HCT116 (cell line): ENCODE measurements around the gene GOLGA7B. TPM values are rescaled to one million over a fixed set of nuclear protein-coding genes. Genes with fewer than 3 reads are reported as not detected.

Experiments used
- ATAC-seq: fragments of 200-7000 bp; cut with Tn5 transposase; 2 replicates; pipeline ENCODE4 v1.9.1; 2020; ENCODE audit warnings: mild to moderate bottlenecking, moderate library complexity
- BruUV-seq: library from RNA; stranded (reverse); fragments of 400-500 nt; replicated peaks from 2 replicates; lab custom pipeline; 2021; lab: Mats Ljungman, UMichigan
- CTCF ChIA-PET: fragments of 300-600 bp; sonication (Branson Sonifier 250); formaldehyde crosslinking; loops from one replicate; lab custom pipeline; 2021; ENCODE audit warnings: antibody characterized with exemption; lab: Charles Lee
- POLR2A ChIA-PET: fragments of 300-600, 350-600 bp; sonication (Branson Sonifier 250); formaldehyde crosslinking; loops from one replicate; lab custom pipeline; 2021; ENCODE audit warnings: antibody characterized with exemption; lab: Charles Lee
- RAD21 ChIA-PET, 2 experiments: fragments of 300-600 bp; sonication (Branson Sonifier 250); formaldehyde crosslinking; loops; one replicate each; lab custom pipeline; 2023; ENCODE audit warnings: low total read pairs in 2 of 2; ENCODE audit not compliant: uncharacterized antibody in 2 of 2, unreplicated experiment in 2 of 2, low non-redundant PET in 1 of 2; lab: Charles Lee
- DNase-seq: peaks from one replicate; pipeline ENCODE4 v3.0.0-alpha.2; 2010; ENCODE audit warnings: low read depth, low spot score
- H2AFZ ChIP-seq: fragments of 200-600 bp; shearing (Covaris generic), sonication (generic); 2 replicates; pipeline ENCODE4 v1.6.1; 2017; ENCODE audit warnings: low read depth, mixed run types, mixed read lengths, antibody characterized with exemption, low read length; ENCODE audit not compliant: poor library complexity, severe bottlenecking
- H3K27ac ChIP-seq: 2 replicates; pipeline ENCODE4 v1.5.1; 2012; ENCODE audit warnings: low read depth, low read length
- H3K27me3 ChIP-seq: fragments of 200-600 bp; sonication (generic); 2 replicates; pipeline ENCODE4 v1.6.1; 2016; ENCODE audit warnings: mixed run types, low read length, mixed read lengths; ENCODE audit not compliant: insufficient read depth
- H3K36me3 ChIP-seq, 2 experiments: fragments of 200-500 bp in 1 of 2; fragments of 200-600 bp in 1 of 2; sonication (Bioruptor generic) in 1 of 2; sonication (generic) in 1 of 2; 2 replicates each; pipeline versions ENCODE4 v1.5.1 to v1.6.1; 2014 to 2016; ENCODE audit warnings: low read length in 2 of 2, inconsistent platforms in 1 of 2, mixed read lengths in 1 of 2, mixed run types in 1 of 2; ENCODE audit not compliant: insufficient read depth in 2 of 2, control insufficient read depth in 1 of 2
- H3K4me1 ChIP-seq, 2 experiments: fragments of 200-600 bp in 1 of 2; sonication (generic) in 1 of 2; 2 replicates each; pipeline versions ENCODE4 v1.5.1 to v1.6.1; 2012 to 2017; ENCODE audit warnings: low read length in 2 of 2, inconsistent platforms in 1 of 2, mild to moderate bottlenecking in 1 of 2, mixed read lengths in 1 of 2, mixed run types in 1 of 2, moderate library complexity in 1 of 2; ENCODE audit not compliant: insufficient read depth in 2 of 2, control insufficient read depth in 1 of 2
- H3K4me2 ChIP-seq: fragments of 200-600 bp; sonication (generic); 2 replicates; pipeline ENCODE4 v1.6.1; 2017; ENCODE audit warnings: mixed run types, low read length, mixed read lengths
- H3K4me3 ChIP-seq, 2 experiments: fragments of 200-600 bp in 1 of 2; sonication (generic) in 1 of 2; replicated peaks in 1 of 2; 2 replicates each; pipeline ENCODE4 v1.5.1; 2011 to 2016; ENCODE audit warnings: low read length in 2 of 2, control low read depth in 1 of 2, low read depth in 1 of 2, mild to moderate bottlenecking in 1 of 2, mixed read lengths in 1 of 2, mixed run types in 1 of 2
- H3K79me2 ChIP-seq: fragments of 200-600 bp; sonication (generic); 2 replicates; pipeline ENCODE4 v1.6.1; 2017; ENCODE audit warnings: mild to moderate bottlenecking, mixed run types, low read length, moderate library complexity, mixed read lengths; ENCODE audit not compliant: insufficient read depth
- H3K9ac ChIP-seq: fragments of 200-600 bp; sonication (generic); 2 replicates; pipeline ENCODE4 v1.6.1; 2016; ENCODE audit warnings: low read length, mixed read lengths
- H3K9me2 ChIP-seq: fragments of 200-600 bp; sonication (generic), shearing (Covaris generic); 2 replicates; pipeline ENCODE4 v1.6.1; 2017; ENCODE audit warnings: mixed run types, mild to moderate bottlenecking, moderate library complexity; ENCODE audit not compliant: insufficient read depth
- H3K9me3 ChIP-seq, 2 experiments: fragments of 200-500 bp in 1 of 2; fragments of 200-600 bp in 1 of 2; sonication (Bioruptor generic) in 1 of 2; sonication (generic) in 1 of 2; 2 replicates each; pipeline ENCODE4 v1.6.1; 2014 to 2017; ENCODE audit warnings: low read length in 2 of 2, mixed read lengths in 2 of 2, inconsistent platforms in 1 of 2, low read depth in 1 of 2, mild to moderate bottlenecking in 1 of 2, mixed run types in 1 of 2, moderate library complexity in 1 of 2; ENCODE audit not compliant: control insufficient read depth in 1 of 2, insufficient read depth in 1 of 2
- H4K20me1 ChIP-seq: fragments of 200-600 bp; sonication (generic), shearing (Covaris generic); 2 replicates; pipeline ENCODE4 v1.6.1; 2017; ENCODE audit warnings: mixed run types, mild to moderate bottlenecking, moderate library complexity; ENCODE audit not compliant: insufficient read depth
- ATF3 ChIP-seq: IDR thresholded peaks from 2 replicates; pipeline ENCODE4 v1.6.1; 2012
- CBX3 ChIP-seq: IDR thresholded peaks from 2 replicates; pipeline ENCODE4 v1.6.1; 2012; ENCODE audit warnings: low read depth
- CTCF ChIP-seq, 3 experiments: fragments of 200-600 bp in 1 of 3; sonication (generic) in 1 of 3; IDR thresholded peaks in 2 of 3; conservative IDR thresholded peaks in 1 of 3; 2 replicates each; pipeline ENCODE4 v1.5.1; 2012 to 2017; ENCODE audit warnings: low read depth in 2 of 3, low read length in 2 of 3, antibody characterized with exemption in 1 of 3, borderline replicate concordance in 1 of 3, control low read depth in 1 of 3, mild to moderate bottlenecking in 1 of 3, mixed read lengths in 1 of 3, mixed run types in 1 of 3, moderate library complexity in 1 of 3; ENCODE audit not compliant: insufficient read depth in 1 of 3
- EGR1 ChIP-seq: IDR thresholded peaks from 2 replicates; pipeline ENCODE4 v1.6.1; 2012; ENCODE audit warnings: low read depth
- EZH2 ChIP-seq: fragments of 200-600 bp; sonication (generic); IDR thresholded peaks from 2 replicates; pipeline ENCODE4 v1.6.1; 2017; ENCODE audit warnings: antibody characterized with exemption, mixed run types
- FOSL1 ChIP-seq: IDR thresholded peaks from 2 replicates; pipeline ENCODE4 v1.6.1; 2012; ENCODE audit warnings: low read depth
- JUND ChIP-seq: IDR thresholded peaks from 2 replicates; pipeline ENCODE4 v1.6.1; 2012
- MAX ChIP-seq: IDR thresholded peaks from 2 replicates; pipeline ENCODE4 v1.6.1; 2012
- POLR2A ChIP-seq: IDR thresholded peaks from 2 replicates; pipeline ENCODE4 v1.7.0; 2011; ENCODE audit warnings: borderline replicate concordance; ENCODE audit not compliant: insufficient read depth, insufficient read length; ENCODE audit errors: extremely low read depth
- POLR2AphosphoS5 ChIP-seq: IDR thresholded peaks from 2 replicates; pipeline ENCODE4 v1.6.1; 2011; ENCODE audit warnings: mild to moderate bottlenecking, low read depth, low read length, moderate library complexity
- SIN3A ChIP-seq: IDR thresholded peaks from 2 replicates; pipeline ENCODE4 v1.6.1; 2012; ENCODE audit warnings: low read depth
- SP1 ChIP-seq: IDR thresholded peaks from 2 replicates; pipeline ENCODE4 v1.6.1; 2012; ENCODE audit warnings: low read depth
- SRF ChIP-seq: IDR thresholded peaks from 2 replicates; pipeline ENCODE4 v1.6.1; 2012; ENCODE audit warnings: low read depth
- TCF7L2 ChIP-seq: IDR thresholded peaks from 2 replicates; pipeline ENCODE4 v1.7.0; 2011; ENCODE audit warnings: borderline replicate concordance, inconsistent platforms; ENCODE audit not compliant: insufficient read depth, insufficient read length; ENCODE audit errors: extremely low read depth
- YY1 ChIP-seq: IDR thresholded peaks from 2 replicates; pipeline ENCODE4 v1.6.1; 2011; ENCODE audit warnings: low read length, low read depth, moderate library complexity, mild to moderate bottlenecking; ENCODE audit not compliant: insufficient replicate concordance; ENCODE audit errors: extremely low read depth
- ZBTB33 ChIP-seq: IDR thresholded peaks from 2 replicates; pipeline ENCODE4 v1.6.1; 2011; ENCODE audit warnings: mild to moderate bottlenecking, low read length, moderate library complexity; ENCODE audit not compliant: insufficient replicate concordance; ENCODE audit errors: extremely low read depth
- ZFX ChIP-seq: fragments of 450-650 bp; IDR thresholded peaks from 2 replicates; pipeline ENCODE4 v1.6.1; 2017
- ZNF274 ChIP-seq: fragments of 200-500 bp; sonication (Bioruptor generic); IDR thresholded peaks from 2 replicates; pipeline ENCODE4 v1.6.1; 2014; ENCODE audit warnings: mild to moderate bottlenecking, low read depth, low read length, inconsistent platforms
- intact Hi-C: fragments of 100-400 bp; cut with micrococcal nuclease; formaldehyde crosslinking; loops from 2 replicates; pipeline ENCODE4 v1.10.0; 2022
- total RNA-seq: library from RNA; stranded (reverse); gene quantifications from one replicate; pipeline ENCODE4 v1.2.1, GENCODE V29; 2021; ENCODE audit not compliant: unreplicated experiment

GOLGA7B gene
- total RNA-seq, 1 experiment from 2014 or later: 1.0 TPM

- Histone ChIP-seq H3K4me3 (no peak overlapping the region), H3K36me3 (no peaks in the 10 kb centered on the region), H3K9me2 (no peaks in the 10 kb centered on the region), H3K4me1 (peaks cover 25 to 28% of the 10 kb centered on the region in 2 experiments), H2AFZ (no peak overlapping the region), H3K9ac (no peak overlapping the region), H3K27me3 (no peaks in the 10 kb centered on the region), H3K27ac (no peak overlapping the region), H3K79me2 (no peaks in the 10 kb centered on the region), H3K9me3 (no peaks in the 10 kb centered on the region), H4K20me1 (no peaks in the 10 kb centered on the region), H3K4me2 (no peak overlapping the region)
- no peak for DNase-seq
- ChIA-PET RAD21 (no interaction called here), POLR2A (no interaction called here), CTCF (no interaction called here)
- TF ChIP-seq EZH2 (no peak), CTCF (IDR thresholded peaks at IDR 0.05 in 2 of 3, conservative IDR thresholded peaks at IDR 0.05 in 1 of 3; ENCODE audit: borderline replicate concordance in 1 of 3, insufficient read depth in 1 of 3, low read depth in 2 of 3, low read length in 2 of 3) (no peak), SP1 (no peak), ZNF274 (no peak)
- intact Hi-C loops: no loop called here
- no peak for ATAC-seq
- BruUV-seq: no TSS peak
Observed at GRCh38 chr10:97892506-97892905, 42.9 kb downstream of the GOLGA7B start.

- CTCF ChIA-PET: no interaction called here
- no peak for TF ChIP-seq EGR1
- no peak for TF ChIP-seq SRF
- no peak for TF ChIP-seq ZBTB33
- no peak for TF ChIP-seq POLR2AphosphoS5
- TF ChIP-seq FOSL1: no peak
- no peak for TF ChIP-seq POLR2A
- TF ChIP-seq CBX3: no peak
- TF ChIP-seq ZFX: no peak
- no peak for TF ChIP-seq SIN3A
- no peak for TF ChIP-seq TCF7L2
- TF ChIP-seq JUND: no peak
- no peak for TF ChIP-seq ATF3
- no peak for TF ChIP-seq MAX
- no peak for TF ChIP-seq ZNF274
- TF ChIP-seq YY1: no peak
- Histone ChIP-seq H3K79me2 (no peaks in the 10 kb centered on the region), H4K20me1 (no peaks in the 10 kb centered on the region), H3K9ac (no peak overlapping the region), H3K27ac (no peak overlapping the region), H2AFZ (no peak overlapping the region), H3K4me2 (no peak overlapping the region), H3K4me3 (no peak overlapping the region), H3K9me3 (no peaks in the 10 kb centered on the region), H3K36me3 (no peaks in the 10 kb centered on the region), H3K4me1 (peaks cover 22 to 23% of the 10 kb centered on the region in 2 experiments), H3K27me3 (no peaks in the 10 kb centered on the region), H3K9me2 (no peaks in the 10 kb centered on the region)
- no TSS peak for BruUV-seq
- intact Hi-C loops: no loop called here
- no peak for DNase-seq
- ATAC-seq: no peak
- POLR2A ChIA-PET: no interaction called here
- RAD21 ChIA-PET: no interaction called here
Observed at GRCh38 chr10:97892939-97893338, 43.3 kb downstream of the GOLGA7B start.
